MM.1S (cell line): Measurements from ENCODE around the gene SFMBT2.

Source experiments
- DNase-seq: peaks from one replicate; pipeline ENCODE4 v3.0.0-alpha.2; 2015
- H2AFZ ChIP-seq: fragments of 300-600 bp; sonication (generic); 2 replicates; pipeline ENCODE4 v1.6.0; 2016; ENCODE audit warnings: antibody characterized with exemption, low read length
- H3F3A ChIP-seq: fragments of 300-600 bp; sonication (generic); 2 replicates; pipeline ENCODE4 v1.6.1; 2016; ENCODE audit warnings: mild to moderate bottlenecking, antibody characterized with exemption, low read length, moderate library complexity, mixed read lengths; ENCODE audit not compliant: insufficient read depth
- H3K27ac ChIP-seq: fragments of 300-600 bp; sonication (generic); 2 replicates; pipeline ENCODE4 v1.5.1; 2016; ENCODE audit warnings: mild to moderate bottlenecking, low read length
- H3K27me3 ChIP-seq: fragments of 300-600 bp; sonication (generic); replicated peaks from 2 replicates; pipeline ENCODE4 v1.6.0; 2016; ENCODE audit warnings: low read length; ENCODE audit not compliant: insufficient read depth
- H3K36me3 ChIP-seq: fragments of 300-600 bp; sonication (generic); replicated peaks from 2 replicates; pipeline ENCODE4 v1.6.1; 2016; ENCODE audit warnings: mild to moderate bottlenecking, low read length, mixed read lengths; ENCODE audit not compliant: insufficient read depth
- H3K4me1 ChIP-seq: fragments of 300-600 bp; sonication (generic); 2 replicates; pipeline ENCODE4 v1.6.1; 2016; ENCODE audit warnings: low read length, mixed read lengths
- H3K4me2 ChIP-seq: fragments of 300-600 bp; sonication (generic); 2 replicates; pipeline ENCODE4 v1.6.0; 2016; ENCODE audit warnings: low read depth, low read length
- H3K4me3 ChIP-seq: fragments of 300-600 bp; sonication (generic); 2 replicates; pipeline ENCODE4 v1.5.1; 2016; ENCODE audit warnings: low read length, mixed read lengths
- H3K79me2 ChIP-seq: fragments of 300-600 bp; sonication (generic); 2 replicates; pipeline ENCODE4 v1.6.1; 2016; ENCODE audit warnings: mixed run types, low read length, mixed read lengths
- H3K9ac ChIP-seq: fragments of 300-600 bp; sonication (generic); 2 replicates; pipeline ENCODE4 v1.6.1; 2016; ENCODE audit warnings: low read length, mixed read lengths
- H3K9me2 ChIP-seq: fragments of 300-600 bp; sonication (generic); replicated peaks from 2 replicates; pipeline ENCODE4 v1.6.1; 2016; ENCODE audit warnings: mild to moderate bottlenecking, low read length, mixed read lengths; ENCODE audit not compliant: insufficient read depth
- H3K9me3 ChIP-seq: fragments of 300-600 bp; sonication (generic); replicated peaks from 2 replicates; pipeline ENCODE4 v1.6.1; 2016; ENCODE audit warnings: mild to moderate bottlenecking, low read length, mixed read lengths; ENCODE audit not compliant: insufficient read depth
- H4K20me1 ChIP-seq: fragments of 300-600 bp; sonication (generic); 2 replicates; pipeline ENCODE4 v1.6.1; 2016; ENCODE audit warnings: mild to moderate bottlenecking, low read length, moderate library complexity, mixed read lengths; ENCODE audit not compliant: insufficient read depth
- EZH2 ChIP-seq: fragments of 300-600 bp; sonication (generic); optimal IDR thresholded peaks from 2 replicates; pipeline ENCODE3; 2017; ENCODE audit warnings: low read depth, mild to moderate bottlenecking, antibody characterized with exemption, low read length, mixed read lengths
- EZH2phosphoT487 ChIP-seq: fragments of 300-600 bp; sonication (generic); IDR thresholded peaks from 2 replicates; pipeline ENCODE4 v1.6.1; 2018; ENCODE audit warnings: antibody characterized with exemption, low read length
- TF ChIP-seq, protein P1 (sequence below): fragments of 300-600 bp; sonication (generic); IDR thresholded peaks from 2 replicates; pipeline ENCODE4 v1.5.1; 2016; ENCODE audit warnings: antibody characterized with exemption, low read length, mixed read lengths

The SFMBT2 gene

DNA sequence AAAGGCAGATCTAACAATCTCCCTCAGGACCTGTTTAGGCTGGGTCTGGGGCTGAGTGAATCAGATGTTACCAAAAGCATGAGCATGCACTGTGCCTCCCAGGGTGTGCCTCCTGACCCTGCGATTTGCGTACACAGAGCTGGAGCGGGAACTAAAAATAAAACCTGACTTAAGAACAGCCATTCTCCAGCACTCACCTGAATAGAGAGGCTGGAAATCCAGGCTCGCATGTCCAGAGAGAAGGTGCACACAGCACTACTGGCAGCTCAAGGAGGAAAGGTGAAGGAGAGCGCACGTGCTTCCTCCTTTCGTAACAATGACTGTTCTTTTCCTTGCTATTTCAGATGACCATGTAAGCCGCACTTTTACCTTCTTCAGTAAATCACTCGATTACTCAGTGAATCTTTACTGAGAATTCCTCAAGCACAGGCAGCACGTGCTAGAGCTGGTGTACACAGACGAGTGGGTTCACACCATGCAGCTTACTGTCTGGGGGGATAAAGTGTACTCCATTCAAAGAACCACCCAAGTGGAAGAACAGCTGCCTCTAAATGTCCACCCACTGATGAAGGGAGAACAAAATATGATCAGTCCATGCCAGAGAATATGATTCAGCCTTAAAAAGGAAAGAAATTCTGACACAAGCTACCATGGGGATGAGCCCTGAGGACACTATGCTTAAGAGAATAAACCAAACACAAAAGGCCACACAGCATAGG, 45.6 kb downstream of the SFMBT2 start:
- H4K20me1 ChIP-seq = peaks cover 19% of the 10 kb centered on the region; the same call in 1 of the 2 replicates
- no peak overlapping the region for H2AFZ ChIP-seq
- no peak for DNase-seq

GRCh38 chr10:7364474-7364873, 46.4 kb downstream of the SFMBT2 start:
- TF ChIP-seq EZH2phosphoT487 (no peak), EZH2 (no peak)
- TF ChIP-seq, protein P1, sequence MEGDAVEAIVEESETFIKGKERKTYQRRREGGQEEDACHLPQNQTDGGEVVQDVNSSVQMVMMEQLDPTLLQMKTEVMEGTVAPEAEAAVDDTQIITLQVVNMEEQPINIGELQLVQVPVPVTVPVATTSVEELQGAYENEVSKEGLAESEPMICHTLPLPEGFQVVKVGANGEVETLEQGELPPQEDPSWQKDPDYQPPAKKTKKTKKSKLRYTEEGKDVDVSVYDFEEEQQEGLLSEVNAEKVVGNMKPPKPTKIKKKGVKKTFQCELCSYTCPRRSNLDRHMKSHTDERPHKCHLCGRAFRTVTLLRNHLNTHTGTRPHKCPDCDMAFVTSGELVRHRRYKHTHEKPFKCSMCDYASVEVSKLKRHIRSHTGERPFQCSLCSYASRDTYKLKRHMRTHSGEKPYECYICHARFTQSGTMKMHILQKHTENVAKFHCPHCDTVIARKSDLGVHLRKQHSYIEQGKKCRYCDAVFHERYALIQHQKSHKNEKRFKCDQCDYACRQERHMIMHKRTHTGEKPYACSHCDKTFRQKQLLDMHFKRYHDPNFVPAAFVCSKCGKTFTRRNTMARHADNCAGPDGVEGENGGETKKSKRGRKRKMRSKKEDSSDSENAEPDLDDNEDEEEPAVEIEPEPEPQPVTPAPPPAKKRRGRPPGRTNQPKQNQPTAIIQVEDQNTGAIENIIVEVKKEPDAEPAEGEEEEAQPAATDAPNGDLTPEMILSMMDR = no peak
- Histone ChIP-seq H3K9me2 (no peaks in the 10 kb centered on the region), H3F3A (no peaks in the 10 kb centered on the region), H3K79me2 (peaks cover 99% of the 10 kb centered on the region), H3K27me3 (no peaks in the 10 kb centered on the region), H3K4me2 (no peak overlapping the region), H3K9ac (no peak overlapping the region), H3K36me3 (peaks cover 37% of the 10 kb centered on the region), H4K20me1 (peaks cover 18% of the 10 kb centered on the region; the same call in 1 of the 2 replicates), H3K9me3 (no peaks in the 10 kb centered on the region), H3K4me1 (no peaks in the 10 kb centered on the region), H2AFZ (no peak overlapping the region), H3K27ac (no peak overlapping the region), H3K4me3 (no peak overlapping the region)
- DNase-seq = no peak

More for the DNA sequence above, 45.6 kb downstream of the SFMBT2 start:
- H3K79me2 ChIP-seq = peaks cover 99% of the 10 kb centered on the region
- peaks cover 39% of the 10 kb centered on the region for H3K36me3 ChIP-seq
- no peaks in the 10 kb centered on the region for H3K4me1 ChIP-seq
- H3K27me3 ChIP-seq = no peaks in the 10 kb centered on the region
- no peaks in the 10 kb centered on the region for H3K9me3 ChIP-seq
- TF ChIP-seq EZH2phosphoT487 (no peak), EZH2 (no peak)
- TF ChIP-seq, protein P1 = no peak
- H3K9ac ChIP-seq = no peak overlapping the region
- H3F3A ChIP-seq = no peaks in the 10 kb centered on the region
- no peak overlapping the region for H3K4me3 ChIP-seq
- no peak overlapping the region for H3K4me2 ChIP-seq
- H3K27ac ChIP-seq = no peak overlapping the region
- no peaks in the 10 kb centered on the region for H3K9me2 ChIP-seq

GRCh38 chr10:7363700-7364099, 47.1 kb downstream of the SFMBT2 start:
- no peak for DNase-seq
- Histone ChIP-seq H3K36me3 (peaks cover 36% of the 10 kb centered on the region), H4K20me1 (peaks cover 18% of the 10 kb centered on the region; the same call in 1 of the 2 replicates)

More at GRCh38 chr10:7363700-7364099, 47.1 kb downstream of the SFMBT2 start:
- Histone ChIP-seq H3K4me3 (no peak overlapping the region), H3K9ac (no peak overlapping the region), H2AFZ (no peak overlapping the region), H3K27me3 (no peaks in the 10 kb centered on the region), H3F3A (no peaks in the 10 kb centered on the region), H3K9me2 (no peaks in the 10 kb centered on the region), H3K9me3 (no peaks in the 10 kb centered on the region), H3K4me2 (no peak overlapping the region), H3K27ac (no peak overlapping the region), H3K4me1 (no peaks in the 10 kb centered on the region), H3K79me2 (peaks cover 99% of the 10 kb centered on the region)
- TF ChIP-seq EZH2 (no peak), EZH2phosphoT487 (no peak)
- TF ChIP-seq, protein P1 = no peak
